Natural killer cell (primary cell): ENCODE measurements around the gene TULP4. TPM values are rescaled to one million over a fixed set of nuclear protein-coding genes. Genes with fewer than 3 reads are reported as not detected.
"Not testable (repeated sequence)": the region's sequence is repeated elsewhere in the genome, so short reads cannot be mapped to it uniquely, and the experiment has no call there.

Source experiments
- ATAC-seq, 3 donors: fragments of 150-1000 bp in 2 of 3; fragments of 200-7000 bp in 1 of 3; cut with Tn5 transposase; 1 replicate in 1 of 3; 2 replicates in 2 of 3; pipeline ENCODE4 v1.10.0; 2021; ENCODE audit warnings: mild to moderate bottlenecking in 2 of 3, moderate library complexity in 2 of 3
- DNase-seq, 2 donors: peaks; one replicate each; pipeline versions ENCODE4 v3.0.0 to v3.0.0-alpha.2; 2013 to 2021; ENCODE audit warnings: mixed read lengths in 1 of 2
- H3K27ac ChIP-seq: one replicate; pipeline ENCODE4 v1.5.1; 2013; ENCODE audit warnings: mild to moderate bottlenecking, low read length
- H3K27me3 ChIP-seq: one replicate; pipeline ENCODE4 v1.6.1; 2013; ENCODE audit warnings: low read length; ENCODE audit not compliant: control insufficient read depth, insufficient read depth
- H3K36me3 ChIP-seq: one replicate; pipeline ENCODE4 v1.6.1; 2013; ENCODE audit warnings: low read length; ENCODE audit not compliant: control insufficient read depth, insufficient read depth
- H3K4me1 ChIP-seq: one replicate; pipeline ENCODE4 v1.6.1; 2013; ENCODE audit warnings: low read length; ENCODE audit not compliant: control insufficient read depth, insufficient read depth
- H3K4me3 ChIP-seq: one replicate; pipeline ENCODE4 v1.5.1; 2013; ENCODE audit warnings: low read length
- H3K9me3 ChIP-seq: one replicate; pipeline ENCODE4 v1.6.1; 2013; ENCODE audit warnings: low read length; ENCODE audit not compliant: control insufficient read depth, insufficient read depth
- H3K27ac Mint-ChIP-seq, 2 donors: one replicate each; pipeline ENCODE4 v1.8.0; 2022; ENCODE audit warnings: mild to moderate bottlenecking in 2 of 2, mixed read lengths in 2 of 2, moderate library complexity in 1 of 2
- H3K27me3 Mint-ChIP-seq, 2 donors: one replicate each; pipeline ENCODE4 v1.8.0; 2022; ENCODE audit warnings: low read depth in 2 of 2, mixed read lengths in 2 of 2
- H3K36me3 Mint-ChIP-seq: one replicate; pipeline ENCODE4 v1.8.0; 2022; ENCODE audit warnings: mixed read lengths
- H3K4me1 Mint-ChIP-seq, 2 donors: one replicate each; pipeline ENCODE4 v1.8.0; 2022; ENCODE audit warnings: mixed read lengths in 2 of 2
- H3K4me3 Mint-ChIP-seq: one replicate; pipeline ENCODE4 v1.8.0; 2022; ENCODE audit warnings: mild to moderate bottlenecking, moderate library complexity, mixed read lengths
- H3K9me3 Mint-ChIP-seq, 2 donors: one replicate each; pipeline ENCODE4 v1.8.0; 2022; ENCODE audit warnings: mixed read lengths in 2 of 2
- WGBS: methylation state at CpG from one replicate; pipeline ENCODE4 v1.1.7; 2013; ENCODE audit warnings: missing lambda C conversion rate; ENCODE audit not compliant: insufficient coverage; 5-methylcytosine and 5-hydroxymethylcytosine counted together
- intact Hi-C: fragments of 100-400 bp; cut with micrococcal nuclease; formaldehyde crosslinking; loops from one replicate; pipeline ENCODE4 v1.14.2; 2022
- total RNA-seq, 4 donors: library from RNA; stranded (reverse); fragments of 120-200 nt in 1 of 4; gene quantifications; one replicate each; pipeline versions ENCODE4 v1.2.3 to v1.2.4, GENCODE V29; 2013 to 2022
- TF ChIP-seq, protein P1 (sequence below): fragments of 200-600 bp; IDR thresholded peaks from one replicate; pipeline ENCODE4 v1.8.0; 2022; ENCODE audit warnings: antibody characterized with exemption

Gene TULP4
- total RNA-seq, 3 donors from 2014 or later (not counting 1 experiment from before 2014, with no cell fraction given): 75.2 to 89.5 (median 88.3) TPM

DNA sequence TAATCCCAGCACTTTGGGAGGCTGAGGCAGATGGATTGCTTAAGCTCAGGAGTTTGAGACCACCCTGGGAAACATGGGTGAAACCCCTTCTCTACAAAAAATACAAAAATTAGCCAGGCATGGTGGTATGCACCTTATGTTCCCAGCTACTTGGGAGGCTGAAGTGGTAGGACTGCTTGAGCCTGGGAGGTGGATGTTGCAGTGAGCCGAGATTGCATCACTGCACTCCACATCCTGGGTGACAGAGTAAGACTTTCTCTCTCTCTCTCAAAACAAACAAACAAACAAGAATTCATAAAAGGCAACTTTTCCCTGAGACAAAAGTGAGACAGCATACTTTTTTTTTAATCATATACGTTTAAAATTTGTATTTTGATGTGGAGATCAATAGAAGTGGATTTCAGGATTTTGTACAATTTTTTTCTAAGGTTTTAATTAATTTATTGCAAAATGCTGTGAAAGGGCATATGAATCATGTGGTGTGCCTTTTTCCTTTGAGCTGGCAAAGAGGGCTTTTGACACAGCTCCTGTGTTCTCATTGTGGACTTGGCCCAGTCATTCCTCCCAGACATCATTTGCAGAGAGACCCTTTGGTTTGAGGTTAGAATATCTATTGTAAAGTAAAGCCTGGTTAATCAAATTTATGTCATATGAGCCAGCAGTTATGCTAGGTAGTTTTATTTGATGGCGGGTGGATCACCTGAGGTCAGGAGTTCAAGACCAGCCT is 77.1 kb downstream of the TULP4 start:
- H3K9me3 Mint-ChIP-seq: no peaks in the 10 kb centered on the region
- intact Hi-C loops: no loop called here
- Histone ChIP-seq H3K9me3 (peaks cover 4% of the 10 kb centered on the region), H3K4me3 (no peak overlapping the region), H3K4me1 (no peaks in the 10 kb centered on the region), H3K27ac (no peak overlapping the region), H3K36me3 (no peaks in the 10 kb centered on the region), H3K27me3 (no peaks in the 10 kb centered on the region)
- H3K36me3 Mint-ChIP-seq: no peaks in the 10 kb centered on the region
- ATAC-seq (no peak), DNase-seq (no peak)
- H3K27ac Mint-ChIP-seq: no peak overlapping the region
- H3K4me1 Mint-ChIP-seq: peaks cover 14 to 24% of the 10 kb centered on the region in 2 donors
- no peaks in the 10 kb centered on the region for H3K27me3 Mint-ChIP-seq
- TF ChIP-seq, protein P1, sequence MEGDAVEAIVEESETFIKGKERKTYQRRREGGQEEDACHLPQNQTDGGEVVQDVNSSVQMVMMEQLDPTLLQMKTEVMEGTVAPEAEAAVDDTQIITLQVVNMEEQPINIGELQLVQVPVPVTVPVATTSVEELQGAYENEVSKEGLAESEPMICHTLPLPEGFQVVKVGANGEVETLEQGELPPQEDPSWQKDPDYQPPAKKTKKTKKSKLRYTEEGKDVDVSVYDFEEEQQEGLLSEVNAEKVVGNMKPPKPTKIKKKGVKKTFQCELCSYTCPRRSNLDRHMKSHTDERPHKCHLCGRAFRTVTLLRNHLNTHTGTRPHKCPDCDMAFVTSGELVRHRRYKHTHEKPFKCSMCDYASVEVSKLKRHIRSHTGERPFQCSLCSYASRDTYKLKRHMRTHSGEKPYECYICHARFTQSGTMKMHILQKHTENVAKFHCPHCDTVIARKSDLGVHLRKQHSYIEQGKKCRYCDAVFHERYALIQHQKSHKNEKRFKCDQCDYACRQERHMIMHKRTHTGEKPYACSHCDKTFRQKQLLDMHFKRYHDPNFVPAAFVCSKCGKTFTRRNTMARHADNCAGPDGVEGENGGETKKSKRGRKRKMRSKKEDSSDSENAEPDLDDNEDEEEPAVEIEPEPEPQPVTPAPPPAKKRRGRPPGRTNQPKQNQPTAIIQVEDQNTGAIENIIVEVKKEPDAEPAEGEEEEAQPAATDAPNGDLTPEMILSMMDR: no peak
- 100% methylated on average over 2 of the region's 3 CpGs for WGBS
- H3K4me3 Mint-ChIP-seq: no peak overlapping the region

DNA sequence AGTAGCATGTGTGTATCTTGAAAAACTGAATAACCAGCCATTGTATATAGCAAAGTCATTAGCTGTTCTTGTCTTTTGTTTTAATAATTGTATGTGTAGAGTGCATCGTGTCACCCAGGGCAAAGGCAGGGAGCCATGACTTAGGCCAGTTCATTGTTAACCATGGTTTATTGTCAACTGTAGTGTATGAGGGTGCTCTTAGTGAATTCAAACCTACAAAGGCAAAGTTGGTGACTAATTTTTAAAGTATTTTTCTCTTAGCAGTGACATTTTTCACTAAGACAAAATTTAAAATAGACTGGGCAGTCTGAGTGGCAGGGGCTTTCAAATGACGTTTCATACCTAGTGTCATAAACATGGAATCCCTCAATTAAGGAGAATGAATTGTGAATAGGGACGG is 79.0 kb downstream of the TULP4 start:
- no peaks in the 10 kb centered on the region for H3K9me3 Mint-ChIP-seq
- 96% methylated on average over 3 of the region's 3 CpGs for WGBS
- TF ChIP-seq, protein P1: no peak

DNA sequence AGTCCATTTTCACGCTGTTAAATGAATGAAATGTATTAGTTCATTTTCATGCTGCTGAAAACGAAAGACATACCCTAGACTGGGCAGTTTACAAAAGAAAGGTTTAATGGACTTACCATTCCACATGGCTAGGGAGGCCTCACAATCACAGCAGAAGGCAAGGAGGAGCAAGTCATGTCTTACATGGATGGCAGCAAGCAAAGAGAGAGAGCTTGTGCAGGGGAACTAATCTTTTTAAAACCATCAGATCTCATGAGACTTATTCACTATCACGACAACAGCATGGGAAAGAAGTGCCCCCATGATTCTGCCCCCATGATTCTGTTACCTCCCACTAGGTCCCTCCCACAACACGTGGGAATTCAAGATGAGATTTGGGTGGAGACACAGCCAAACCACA is 79.7 kb downstream of the TULP4 start:
- H3K9me3 Mint-ChIP-seq, H3K27ac Mint-ChIP-seq, H3K36me3 Mint-ChIP-seq, H3K4me1 ChIP-seq, intact Hi-C loops, ATAC-seq, H3K27ac ChIP-seq, H3K9me3 ChIP-seq, H3K4me3 Mint-ChIP-seq, H3K27me3 ChIP-seq, H3K36me3 ChIP-seq, H3K4me3 ChIP-seq, DNase-seq, H3K27me3 Mint-ChIP-seq: not testable (repeated sequence)
- 93% methylated on average over 4 of the region's 4 CpGs for WGBS
- peaks cover 14 to 26% of the 10 kb centered on the region in 2 donors for H3K4me1 Mint-ChIP-seq

More for the DNA sequence above, 79.0 kb downstream of the TULP4 start:
- intact Hi-C loops: no loop called here
- no peak overlapping the region for H3K27ac Mint-ChIP-seq
- H3K27me3 ChIP-seq: no peaks in the 10 kb centered on the region
- peaks cover 4% of the 10 kb centered on the region for H3K9me3 ChIP-seq
- H3K36me3 ChIP-seq: no peaks in the 10 kb centered on the region
- H3K4me3 Mint-ChIP-seq: no peak overlapping the region
- no peaks in the 10 kb centered on the region for H3K4me1 ChIP-seq
- no peak overlapping the region for H3K27ac ChIP-seq
- H3K4me3 ChIP-seq: no peak overlapping the region
- DNase-seq (no peak), ATAC-seq (no peak)
- H3K4me1 Mint-ChIP-seq: peaks cover 14 to 26% of the 10 kb centered on the region in 2 donors
- H3K27me3 Mint-ChIP-seq: no peaks in the 10 kb centered on the region
- H3K36me3 Mint-ChIP-seq: no peaks in the 10 kb centered on the region

DNA sequence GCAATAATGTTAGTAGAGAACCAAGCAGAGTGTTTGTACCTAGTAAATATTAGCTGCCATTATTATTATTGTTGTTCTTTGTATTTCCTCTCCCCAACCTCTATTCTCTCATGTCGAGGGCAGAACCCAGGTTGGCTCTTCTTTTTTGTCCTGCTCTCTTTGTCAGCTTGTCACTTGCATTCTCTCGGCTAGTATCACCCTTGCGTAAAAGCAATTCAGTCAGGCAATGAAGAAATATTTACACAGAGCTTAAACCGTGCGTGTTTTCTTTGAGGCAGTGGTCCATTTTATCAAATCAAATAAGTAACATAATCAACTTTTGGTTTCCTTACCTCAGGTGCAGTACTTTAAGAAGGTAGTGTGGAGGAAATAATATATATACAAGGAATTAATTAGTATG is 83.9 kb downstream of the TULP4 start:
- no peaks in the 10 kb centered on the region for H3K36me3 Mint-ChIP-seq
- TF ChIP-seq, protein P1: no peak
- Histone ChIP-seq H3K27ac (no peak overlapping the region), H3K4me1 (no peaks in the 10 kb centered on the region), H3K4me3 (no peak overlapping the region), H3K27me3 (no peaks in the 10 kb centered on the region), H3K9me3 (peaks cover 4% of the 10 kb centered on the region), H3K36me3 (no peaks in the 10 kb centered on the region)
- peaks cover 24 to 35% of the 10 kb centered on the region in 2 donors for H3K4me1 Mint-ChIP-seq
- H3K4me3 Mint-ChIP-seq: no peak overlapping the region
- ATAC-seq (no peak), DNase-seq (no peak)
- no peaks in the 10 kb centered on the region for H3K27me3 Mint-ChIP-seq
- H3K27ac Mint-ChIP-seq: no peak overlapping the region
- intact Hi-C loops: no loop called here
- no peaks in the 10 kb centered on the region for H3K9me3 Mint-ChIP-seq
- WGBS: 74% methylated on average over 5 of the region's 5 CpGs
